HepG2 (cell line): ENCODE data around the gene LSM12. TPM values are rescaled to one million over a fixed set of nuclear protein-coding genes. Genes with fewer than 3 reads are reported as not detected.

Source experiments
- FOXA3 ChIP-seq: IDR thresholded peaks from 2 replicates; pipeline ENCODE4 v1.6.1; 2016; ENCODE audit warnings: missing genetic modification reagents, missing compliant biosample characterization
- FOXM1 ChIP-seq: sonication (generic); formaldehyde crosslinking; IDR thresholded peaks from 2 replicates; pipeline ENCODE4 v1.5.0; 2020; ENCODE audit warnings: missing genetic modification reagents
- MAZ ChIP-seq, 2 experiments: sonication (generic) in 1 of 2; formaldehyde crosslinking in 1 of 2; IDR thresholded peaks; 2 replicates each; pipeline versions ENCODE4 v1.5.0 to v1.6.1; 2012 to 2020; ENCODE audit warnings: low read depth in 2 of 2, mild to moderate bottlenecking in 2 of 2, borderline replicate concordance in 1 of 2, improper control_type of control experiment in 1 of 2, low read length in 1 of 2, missing genetic modification reagents in 1 of 2, moderate library complexity in 1 of 2
- REST ChIP-seq, 2 experiments: IDR thresholded peaks; 2 replicates each; pipeline ENCODE4 v1.6.1; 2011 to 2012; ENCODE audit warnings: low read length in 2 of 2, borderline replicate concordance in 1 of 2, low read depth in 1 of 2, mild to moderate bottlenecking in 1 of 2, moderate library complexity in 1 of 2
- SKIL ChIP-seq: sonication (generic); formaldehyde crosslinking; IDR thresholded peaks from 2 replicates; pipeline ENCODE4 v1.8.0; 2022; ENCODE audit warnings: missing genetic modification reagents, mild to moderate bottlenecking, moderate library complexity, borderline replicate concordance
- SP4 ChIP-seq: sonication (generic); formaldehyde crosslinking; IDR thresholded peaks from 2 replicates; pipeline ENCODE4 v1.8.1; 2023; ENCODE audit warnings: mild to moderate bottlenecking, missing genetic modification reagents
- SSRP1 ChIP-seq: IDR thresholded peaks from 2 replicates; pipeline ENCODE4 v1.6.1; 2016; ENCODE audit warnings: control low read depth
- TEAD3 ChIP-seq: optimal IDR thresholded peaks from 2 replicates; pipeline ENCODE3; 2016; ENCODE audit warnings: borderline replicate concordance
- THAP11 ChIP-seq: IDR thresholded peaks from 2 replicates; pipeline ENCODE4 v1.6.1; 2016; ENCODE audit warnings: missing biosample characterization, missing genetic modification reagents
- TRIM24 ChIP-seq: sonication (generic); formaldehyde crosslinking; IDR thresholded peaks from 2 replicates; pipeline ENCODE4 v1.8.0; 2022; ENCODE audit warnings: mild to moderate bottlenecking, missing genetic modification reagents
- ZBTB7B ChIP-seq: sonication (generic); formaldehyde crosslinking; IDR thresholded peaks from 2 replicates; pipeline ENCODE4 v1.4.0; 2020; ENCODE audit warnings: missing genetic modification reagents
- ZNF335 ChIP-seq: sonication (generic); formaldehyde crosslinking; IDR thresholded peaks from 2 replicates; pipeline ENCODE4 v1.4.0; 2020; ENCODE audit warnings: missing genetic modification reagents
- ZNF616 ChIP-seq: sonication (generic); formaldehyde crosslinking; IDR thresholded peaks from 2 replicates; pipeline ENCODE4 v1.5.0; 2020; ENCODE audit warnings: low read depth, mild to moderate bottlenecking, missing genetic modification reagents
- ZNF687 ChIP-seq: sonication (generic); formaldehyde crosslinking; IDR thresholded peaks from 2 replicates; pipeline ENCODE4 v1.5.1; 2020; ENCODE audit warnings: mild to moderate bottlenecking, missing genetic modification reagents, moderate library complexity
- polyA plus RNA-seq, 8 experiments: library from polyadenylated mRNA; depleted of rRNA in 3 of 8; stranded (reverse) in 7 of 8; unstranded in 1 of 8; fragments of >200 nt; fragmentation: Illumina TruSeq in 4 of 8; extraction: Trizol in 4 of 8; gene quantifications; 2 replicates each; pipeline versions ENCODE4 v1.2.1 to v1.2.3, GENCODE V29; 2011 to 2016; ENCODE audit warnings: low read depth in 4 of 8, missing spikeins in 1 of 8, mixed read lengths in 1 of 8; ENCODE audit not compliant: insufficient read depth in 1 of 8
- total RNA-seq, 5 experiments: library from RNA; depleted of rRNA; stranded (reverse); fragments of >200 nt; fragmentation: Illumina TruSeq; extraction: Trizol; gene quantifications; 2 replicates each; pipeline ENCODE4 v1.2.3, GENCODE V29; 2016; ENCODE audit warnings: low read depth in 1 of 5
- TF ChIP-seq, protein P1 (sequence below): sonication (generic); formaldehyde crosslinking; IDR thresholded peaks from 2 replicates; pipeline ENCODE4 v1.4.0; 2020; ENCODE audit warnings: mild to moderate bottlenecking, missing genetic modification reagents, borderline replicate concordance

The LSM12 gene
- total and polyA plus RNA-seq, 2 of the 13 experiments (the other 11 are each of a cell fraction or from before 2014, with no cell fraction given) = 52.8 to 55.7 TPM

GRCh38 chr17:44083250-44083849 lies 16.9 kb upstream of the LSM12 start (continued):
- no peak for TF ChIP-seq REST (IDR thresholded peaks at IDR 0.05; ENCODE audit: borderline replicate concordance in 1 of 2, low read depth in 1 of 2, low read length in 2 of 2)
- no peak for TF ChIP-seq ZNF616 (CRISPR knock-in tag)
- peak; percentile 66 for TF ChIP-seq ZNF687 (CRISPR knock-in tag)
- peak; percentile 49; the same call in 1 of the 2 replicates for TF ChIP-seq SKIL (CRISPR knock-in tag)
- peak; percentile 61; the same call in 1 of the 2 replicates for TF ChIP-seq THAP11 (CRISPR knock-in tag)
- no peak for TF ChIP-seq FOXM1 (CRISPR knock-in tag)
- TF ChIP-seq SP4 (CRISPR knock-in tag) = no peak
- TF ChIP-seq TRIM24 (CRISPR knock-in tag) = 0 out of 2 replicates have a peak, but pooled peaks have one; percentile 33
- peak; percentile 60; the same call in 1 of the 2 replicates for TF ChIP-seq MAZ (IDR thresholded peaks at IDR 0.05; ENCODE audit: borderline replicate concordance, low read depth, low read length)
- TF ChIP-seq MAZ (CRISPR knock-in tag; IDR thresholded peaks at IDR 0.05; ENCODE audit: low read depth) = no peak
- TF ChIP-seq, protein P1, sequence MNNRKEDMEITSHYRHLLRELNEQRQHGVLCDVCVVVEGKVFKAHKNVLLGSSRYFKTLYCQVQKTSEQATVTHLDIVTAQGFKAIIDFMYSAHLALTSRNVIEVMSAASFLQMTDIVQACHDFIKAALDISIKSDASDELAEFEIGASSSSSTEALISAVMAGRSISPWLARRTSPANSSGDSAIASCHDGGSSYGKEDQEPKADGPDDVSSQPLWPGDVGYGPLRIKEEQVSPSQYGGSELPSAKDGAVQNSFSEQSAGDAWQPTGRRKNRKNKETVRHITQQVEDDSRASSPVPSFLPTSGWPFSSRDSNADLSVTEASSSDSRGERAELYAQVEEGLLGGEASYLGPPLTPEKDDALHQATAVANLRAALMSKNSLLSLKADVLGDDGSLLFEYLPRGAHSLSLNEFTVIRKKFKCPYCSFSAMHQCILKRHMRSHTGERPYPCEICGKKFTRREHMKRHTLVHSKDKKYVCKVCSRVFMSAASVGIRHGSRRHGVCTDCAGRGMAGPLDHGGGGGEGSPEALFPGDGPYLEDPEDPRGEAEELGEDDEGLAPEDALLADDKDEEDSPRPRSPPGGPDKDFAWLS = 0 out of 2 replicates have a peak, but pooled peaks have one; percentile 32
- TF ChIP-seq ZNF335 (CRISPR knock-in tag) = no peak
- TF ChIP-seq ZBTB7B = peak; percentile 68; the same call in 1 of the 2 replicates
- TF ChIP-seq FOXA3 = peak; percentile 42
- no peak for TF ChIP-seq SSRP1 (CRISPR knock-in tag)
- TF ChIP-seq TEAD3 (CRISPR knock-in tag) = peak; percentile 69
